GM23248 (cell line): ENCODE results near the gene RNF113B.

Source experiments
- EZH2 ChIP-seq: fragments of 200-600 bp; sonication (generic); IDR thresholded peaks from 2 replicates; pipeline ENCODE4 v1.6.1; 2018; ENCODE audit warnings: antibody characterized with exemption, mild to moderate bottlenecking; ENCODE audit not compliant: insufficient read depth, poor library complexity, severe bottlenecking
- EZH2phosphoT487 ChIP-seq: fragments of 200-600 bp; sonication (generic); IDR thresholded peaks from 2 replicates; pipeline ENCODE4 v1.6.1; 2018; ENCODE audit warnings: antibody characterized with exemption, moderate library complexity, mild to moderate bottlenecking, low read depth; ENCODE audit not compliant: insufficient read depth

GRCh38 chr13:98174307-98174706, 2.8 kb downstream of the RNF113B start:
- TF ChIP-seq EZH2 (no peak), EZH2phosphoT487 (no peak)
